ENCODE results near the gene ATP5F1D.

DNA sequence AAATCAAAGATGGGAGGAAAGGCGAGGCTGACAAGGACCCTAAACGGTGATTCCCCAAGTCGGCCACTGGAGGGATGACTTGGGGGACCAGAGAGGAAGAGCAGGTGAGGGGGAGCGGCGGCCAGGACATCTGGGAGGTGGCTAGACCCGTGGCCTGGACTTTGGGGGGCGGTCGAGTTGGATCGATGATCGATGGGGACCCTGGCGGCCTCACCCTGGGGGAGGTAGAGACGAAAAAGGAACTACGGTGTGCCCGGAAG lies 19.9 kb downstream of the ATP5F1D start:
- TF ChIP-seq CTCF (IDR thresholded peaks at IDR 0.05; ENCODE audit: insufficient read depth, low read length) (no peak), SPI1 (IDR thresholded peaks at IDR 0.05; ENCODE audit: borderline replicate concordance, low read depth) (no peak), POLR2AphosphoS5 (IDR thresholded peaks at IDR 0.05; ENCODE audit: low read depth) (no peak)

Data from HL-60 (cell line).